Right lobe of liver (tissue), 6 donors: ENCODE results near the gene MOCS1. TPM values are rescaled to one million over a fixed set of nuclear protein-coding genes. Genes with fewer than 3 reads are reported as not detected.

Source experiments
- ATAC-seq, 4 donors: fragments of 200-7000 bp; cut with Tn5 transposase; one replicate each; pipeline ENCODE4 v1.9.1; 2020; ENCODE audit warnings: mild to moderate bottlenecking in 4 of 4, moderate library complexity in 4 of 4
- DNase-seq, 3 donors: peaks; one replicate each; pipeline ENCODE4 v3.0.0-alpha.2; 2020
- H3K27ac ChIP-seq, 3 donors: fragments of 200-600 bp; one replicate each; pipeline ENCODE4 v1.8.0; 2022
- H3K27me3 ChIP-seq, 2 donors: fragments of 200-600 bp; one replicate each; pipeline ENCODE4 v1.8.0; 2022
- H3K36me3 ChIP-seq, 4 donors: fragments of 200-600 bp; sonication (generic) in 1 of 4; one replicate each; pipeline versions ENCODE4 v1.5.1 to v1.8.0; 2017 to 2022; ENCODE audit warnings: control low read depth in 1 of 4
- H3K4me1 ChIP-seq, 4 donors: fragments of 200-600 bp; sonication (generic) in 1 of 4; one replicate each; pipeline versions ENCODE4 v1.5.1 to v1.8.0; 2017 to 2022; ENCODE audit warnings: control low read depth in 1 of 4
- H3K4me3 ChIP-seq, 3 donors: fragments of 200-600 bp; one replicate each; pipeline ENCODE4 v1.8.0; 2022
- H3K9me3 ChIP-seq, 4 donors: fragments of 200-600 bp; sonication (generic) in 1 of 4; one replicate each; pipeline versions ENCODE4 v1.5.1 to v1.8.0; 2017 to 2022; ENCODE audit warnings: control low read depth in 1 of 4
- CTCF ChIP-seq, 4 donors: fragments of 200-600 bp in 3 of 4; fragments of 450-650 bp in 1 of 4; IDR thresholded peaks; one replicate each; pipeline versions ENCODE4 v1.5.1 to v1.8.0; 2016 to 2022; ENCODE audit warnings: antibody characterized with exemption in 4 of 4, mild to moderate bottlenecking in 2 of 4
- POLR2A ChIP-seq: fragments of 450-650 bp; IDR thresholded peaks from one replicate; pipeline ENCODE4 v1.6.1; 2017; ENCODE audit warnings: antibody characterized with exemption, mild to moderate bottlenecking
- WGBS: methylation state at CpG from one replicate; pipeline ENCODE4 v1.1.6; 2018; ENCODE audit warnings: low coverage, low lambda C conversion rate; ENCODE audit not compliant: insufficient coverage; ENCODE audit errors: missing lambda C conversion rate; 5-methylcytosine and 5-hydroxymethylcytosine counted together
- intact Hi-C, 2 donors: fragments of 100-400 bp; cut with DNase I; formaldehyde crosslinking; loops; one replicate each; pipeline versions ENCODE4 v1.11.2 to v1.14.1; 2022
- total RNA-seq, 6 experiments: library from RNA; depleted of rRNA in 2 of 6; stranded (reverse); fragments of >200 nt in 2 of 6; fragmentation: NEBNext Ultra II Directional in 3 of 6; extraction: Animal tissue kit (Norgen Biotek cat#: 25700) in 3 of 6; gene quantifications; one replicate each; pipeline versions ENCODE4 v1.1.0 to v1.2.4, GENCODE V29; 2016 to 2023
- donor health status: DM: no; HTN: yes; CAD: no.
- donor health status: DM: no; HTN: no; CAD: no.
- donor health status: DM: no; HTN: no; CAD: no.
- donor health status: DM: no; HTN: yes; CAD: no.
- donor health status: DM: no; HTN: yes; CAD: no.

MOCS1 gene
- total RNA-seq, 6 experiments from 2014 or later: 18.0 to 35.3 (median 27.8) TPM

GRCh38 chr6:39958947-39959346, 24.7 kb upstream of the MOCS1 start:
- TF ChIP-seq CTCF (IDR thresholded peaks at IDR 0.05): no peak
- TF ChIP-seq POLR2A: no peak
- WGBS: 88% methylated on average over 2 of the region's 2 CpGs

GRCh38 chr6:39956936-39957335, 22.7 kb upstream of the MOCS1 start:
- WGBS: 88% methylated on average over 4 of the region's 4 CpGs
- no peaks in the 10 kb centered on the region for H3K36me3 ChIP-seq
- no peak overlapping the region for H3K4me3 ChIP-seq
- ATAC-seq (no peak), DNase-seq (no peak)
- H3K9me3 ChIP-seq: no peaks in the 10 kb centered on the region
- peaks cover 0 to 7% (median 0%) of the 10 kb centered on the region in 4 donors for H3K4me1 ChIP-seq
- no peaks in the 10 kb centered on the region for H3K27me3 ChIP-seq
- H3K27ac ChIP-seq: no peak overlapping the region
- intact Hi-C loops: no loop called here
- TF ChIP-seq CTCF (IDR thresholded peaks at IDR 0.05) (no peak), POLR2A (no peak)

More at GRCh38 chr6:39958947-39959346, 24.7 kb upstream of the MOCS1 start:
- no peak overlapping the region for H3K4me3 ChIP-seq
- H3K36me3 ChIP-seq: no peaks in the 10 kb centered on the region
- ATAC-seq (no peak), DNase-seq (no peak)
- intact Hi-C loops: no loop called here
- H3K27me3 ChIP-seq: no peaks in the 10 kb centered on the region
- H3K4me1 ChIP-seq: no peaks in the 10 kb centered on the region
- H3K27ac ChIP-seq: no peak overlapping the region
- H3K9me3 ChIP-seq: no peaks in the 10 kb centered on the region

- ATAC-seq (no peak), DNase-seq (no peak)
- H3K4me3 ChIP-seq: no peak overlapping the region
- intact Hi-C loops: no loop called here
- no peaks in the 10 kb centered on the region for H3K9me3 ChIP-seq
- no peak for TF ChIP-seq CTCF (IDR thresholded peaks at IDR 0.05)
- TF ChIP-seq POLR2A: no peak
- H3K27ac ChIP-seq: no peak overlapping the region
- no peaks in the 10 kb centered on the region for H3K36me3 ChIP-seq
- no peaks in the 10 kb centered on the region for H3K27me3 ChIP-seq
- WGBS: 70% methylated on average over 2 of the region's 2 CpGs
- peaks cover 0 to 20% (median 3%) of the 10 kb centered on the region in 4 donors for H3K4me1 ChIP-seq
Observed at GRCh38 chr6:39953076-39953618, 18.9 kb upstream of the MOCS1 start.

- no peaks in the 10 kb centered on the region for H3K36me3 ChIP-seq
- H3K9me3 ChIP-seq: no peaks in the 10 kb centered on the region
- ATAC-seq (peak in 2 of 4 donors; percentile 30 to 45), DNase-seq (no peak)
- no peaks in the 10 kb centered on the region for H3K27me3 ChIP-seq
- intact Hi-C loops: no loop called here
- peaks cover 0 to 29% (median 3%) of the 10 kb centered on the region in 4 donors for H3K4me1 ChIP-seq
- no peak overlapping the region for H3K4me3 ChIP-seq
- TF ChIP-seq POLR2A (no peak), CTCF (IDR thresholded peaks at IDR 0.05) (no peak)
- 50% methylated on average over 4 of the region's 4 CpGs for WGBS
- peak overlapping the region in 1 of 3 donors; percentile 15 for H3K27ac ChIP-seq
Observed at GRCh38 chr6:39952167-39952566, 17.9 kb upstream of the MOCS1 start.
